A549 (cell line): Measurements from ENCODE around the gene ATG5.

Source experiments
- CBX2 ChIP-seq: fragments of 200-600 bp; sonication (generic); IDR thresholded peaks from 2 replicates; pipeline ENCODE4 v1.6.1; 2016; ENCODE audit warnings: low read depth, mild to moderate bottlenecking, borderline replicate concordance
- CHD2 ChIP-seq: fragments of 150-350 bp; IDR thresholded peaks from 2 replicates; pipeline ENCODE4 v1.6.1; 2014; ENCODE audit warnings: low read length; ENCODE audit not compliant: partially characterized antibody
- HMGXB4 ChIP-seq: fragments of 250-450 bp; sonication (Bioruptor Pico); IDR thresholded peaks from 2 replicates; pipeline ENCODE4 v1.5.0; 2021; ENCODE audit warnings: mild to moderate bottlenecking, moderate library complexity, borderline replicate concordance
- MAX ChIP-seq: IDR thresholded peaks from 2 replicates; pipeline ENCODE4 v1.6.1; 2012
- MAZ ChIP-seq: fragments of 150-350 bp; IDR thresholded peaks from 2 replicates; pipeline ENCODE4 v1.6.1; 2014; ENCODE audit warnings: antibody characterized with exemption, low read depth, low read length, borderline replicate concordance
- PHF8 ChIP-seq: fragments of 200-600 bp; sonication (generic); IDR thresholded peaks from 2 replicates; pipeline ENCODE4 v1.6.1; 2016; ENCODE audit warnings: low read depth, mild to moderate bottlenecking, antibody characterized with exemption, moderate library complexity, borderline replicate concordance
- POLR2A ChIP-seq: IDR thresholded peaks from 2 replicates; pipeline ENCODE4 v1.6.1; 2012; ENCODE audit warnings: mild to moderate bottlenecking, low read length
- TF ChIP-seq, protein P1 (sequence below): fragments of >200 bp; sonication (Bioruptor Twin); formaldehyde crosslinking; IDR thresholded peaks from 3 replicates; pipeline ENCODE4 v1.5.1; 2016
- TF ChIP-seq, protein P2 (sequence below): fragments of 200-600 bp; sonication (generic); IDR thresholded peaks from 2 replicates; pipeline ENCODE4 v1.6.1; 2016; ENCODE audit warnings: antibody characterized with exemption, mild to moderate bottlenecking, moderate library complexity

DNA sequence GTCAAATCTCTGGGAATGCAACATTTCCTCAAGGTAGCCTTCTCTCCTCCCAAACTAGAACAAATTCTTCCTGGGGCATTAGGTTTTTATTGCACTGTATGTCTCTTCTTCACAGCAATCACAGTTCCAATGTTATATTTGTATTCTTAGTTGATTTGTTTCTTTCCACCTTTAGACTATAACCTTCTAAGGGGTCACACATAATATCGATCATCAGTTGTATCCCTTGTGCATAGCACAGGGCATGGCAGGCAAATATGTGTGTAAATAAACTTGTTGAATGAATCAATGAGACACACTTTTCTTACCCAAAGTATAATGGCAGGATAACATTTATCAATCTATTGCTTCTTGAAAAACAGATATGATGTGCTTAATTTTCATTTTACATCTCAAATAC is 81.0 kb downstream of the ATG5 start:
- TF ChIP-seq, protein P1, sequence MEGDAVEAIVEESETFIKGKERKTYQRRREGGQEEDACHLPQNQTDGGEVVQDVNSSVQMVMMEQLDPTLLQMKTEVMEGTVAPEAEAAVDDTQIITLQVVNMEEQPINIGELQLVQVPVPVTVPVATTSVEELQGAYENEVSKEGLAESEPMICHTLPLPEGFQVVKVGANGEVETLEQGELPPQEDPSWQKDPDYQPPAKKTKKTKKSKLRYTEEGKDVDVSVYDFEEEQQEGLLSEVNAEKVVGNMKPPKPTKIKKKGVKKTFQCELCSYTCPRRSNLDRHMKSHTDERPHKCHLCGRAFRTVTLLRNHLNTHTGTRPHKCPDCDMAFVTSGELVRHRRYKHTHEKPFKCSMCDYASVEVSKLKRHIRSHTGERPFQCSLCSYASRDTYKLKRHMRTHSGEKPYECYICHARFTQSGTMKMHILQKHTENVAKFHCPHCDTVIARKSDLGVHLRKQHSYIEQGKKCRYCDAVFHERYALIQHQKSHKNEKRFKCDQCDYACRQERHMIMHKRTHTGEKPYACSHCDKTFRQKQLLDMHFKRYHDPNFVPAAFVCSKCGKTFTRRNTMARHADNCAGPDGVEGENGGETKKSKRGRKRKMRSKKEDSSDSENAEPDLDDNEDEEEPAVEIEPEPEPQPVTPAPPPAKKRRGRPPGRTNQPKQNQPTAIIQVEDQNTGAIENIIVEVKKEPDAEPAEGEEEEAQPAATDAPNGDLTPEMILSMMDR = no peak
- no peak for TF ChIP-seq MAZ
- no peak for TF ChIP-seq HMGXB4 (CRISPR knock-in tag)
- no peak for TF ChIP-seq CBX2
- no peak for TF ChIP-seq POLR2A
- TF ChIP-seq, protein P2, sequence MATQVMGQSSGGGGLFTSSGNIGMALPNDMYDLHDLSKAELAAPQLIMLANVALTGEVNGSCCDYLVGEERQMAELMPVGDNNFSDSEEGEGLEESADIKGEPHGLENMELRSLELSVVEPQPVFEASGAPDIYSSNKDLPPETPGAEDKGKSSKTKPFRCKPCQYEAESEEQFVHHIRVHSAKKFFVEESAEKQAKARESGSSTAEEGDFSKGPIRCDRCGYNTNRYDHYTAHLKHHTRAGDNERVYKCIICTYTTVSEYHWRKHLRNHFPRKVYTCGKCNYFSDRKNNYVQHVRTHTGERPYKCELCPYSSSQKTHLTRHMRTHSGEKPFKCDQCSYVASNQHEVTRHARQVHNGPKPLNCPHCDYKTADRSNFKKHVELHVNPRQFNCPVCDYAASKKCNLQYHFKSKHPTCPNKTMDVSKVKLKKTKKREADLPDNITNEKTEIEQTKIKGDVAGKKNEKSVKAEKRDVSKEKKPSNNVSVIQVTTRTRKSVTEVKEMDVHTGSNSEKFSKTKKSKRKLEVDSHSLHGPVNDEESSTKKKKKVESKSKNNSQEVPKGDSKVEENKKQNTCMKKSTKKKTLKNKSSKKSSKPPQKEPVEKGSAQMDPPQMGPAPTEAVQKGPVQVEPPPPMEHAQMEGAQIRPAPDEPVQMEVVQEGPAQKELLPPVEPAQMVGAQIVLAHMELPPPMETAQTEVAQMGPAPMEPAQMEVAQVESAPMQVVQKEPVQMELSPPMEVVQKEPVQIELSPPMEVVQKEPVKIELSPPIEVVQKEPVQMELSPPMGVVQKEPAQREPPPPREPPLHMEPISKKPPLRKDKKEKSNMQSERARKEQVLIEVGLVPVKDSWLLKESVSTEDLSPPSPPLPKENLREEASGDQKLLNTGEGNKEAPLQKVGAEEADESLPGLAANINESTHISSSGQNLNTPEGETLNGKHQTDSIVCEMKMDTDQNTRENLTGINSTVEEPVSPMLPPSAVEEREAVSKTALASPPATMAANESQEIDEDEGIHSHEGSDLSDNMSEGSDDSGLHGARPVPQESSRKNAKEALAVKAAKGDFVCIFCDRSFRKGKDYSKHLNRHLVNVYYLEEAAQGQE = no peak
- TF ChIP-seq PHF8 = no peak
- no peak for TF ChIP-seq CHD2
- no peak for TF ChIP-seq MAX
